Astrocyte of the cerebellum (primary cell): ENCODE measurements around the gene TBCK.

Experiments used
- DNase-seq: peaks from one replicate; pipeline ENCODE4 v3.0.0-alpha.2; 2011; ENCODE audit warnings: low read depth
- H3K4me3 ChIP-seq: 2 replicates; pipeline ENCODE4 v1.5.1; 2011; ENCODE audit warnings: mild to moderate bottlenecking, low read depth, low read length, moderate library complexity
- in situ Hi-C: cut with HindIII; loops from 2 replicates; pipeline ENCODE4 v1.10.0; 2017; ENCODE audit warnings: low sequenced_read_pairs
- TF ChIP-seq, protein P1 (sequence below): IDR thresholded peaks from 2 replicates; pipeline ENCODE4 v1.5.1; 2012; ENCODE audit warnings: low read length, low read depth, moderate library complexity, mild to moderate bottlenecking; ENCODE audit errors: missing control alignments

TBCK gene

GRCh38 chr4:106353786-106354185 is 37.8 kb upstream of the TBCK start:
- DNase-seq = no peak
- no peak overlapping the region for H3K4me3 ChIP-seq
- in situ Hi-C loops = no loop called here
- TF ChIP-seq, protein P1, sequence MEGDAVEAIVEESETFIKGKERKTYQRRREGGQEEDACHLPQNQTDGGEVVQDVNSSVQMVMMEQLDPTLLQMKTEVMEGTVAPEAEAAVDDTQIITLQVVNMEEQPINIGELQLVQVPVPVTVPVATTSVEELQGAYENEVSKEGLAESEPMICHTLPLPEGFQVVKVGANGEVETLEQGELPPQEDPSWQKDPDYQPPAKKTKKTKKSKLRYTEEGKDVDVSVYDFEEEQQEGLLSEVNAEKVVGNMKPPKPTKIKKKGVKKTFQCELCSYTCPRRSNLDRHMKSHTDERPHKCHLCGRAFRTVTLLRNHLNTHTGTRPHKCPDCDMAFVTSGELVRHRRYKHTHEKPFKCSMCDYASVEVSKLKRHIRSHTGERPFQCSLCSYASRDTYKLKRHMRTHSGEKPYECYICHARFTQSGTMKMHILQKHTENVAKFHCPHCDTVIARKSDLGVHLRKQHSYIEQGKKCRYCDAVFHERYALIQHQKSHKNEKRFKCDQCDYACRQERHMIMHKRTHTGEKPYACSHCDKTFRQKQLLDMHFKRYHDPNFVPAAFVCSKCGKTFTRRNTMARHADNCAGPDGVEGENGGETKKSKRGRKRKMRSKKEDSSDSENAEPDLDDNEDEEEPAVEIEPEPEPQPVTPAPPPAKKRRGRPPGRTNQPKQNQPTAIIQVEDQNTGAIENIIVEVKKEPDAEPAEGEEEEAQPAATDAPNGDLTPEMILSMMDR = no peak

DNA sequence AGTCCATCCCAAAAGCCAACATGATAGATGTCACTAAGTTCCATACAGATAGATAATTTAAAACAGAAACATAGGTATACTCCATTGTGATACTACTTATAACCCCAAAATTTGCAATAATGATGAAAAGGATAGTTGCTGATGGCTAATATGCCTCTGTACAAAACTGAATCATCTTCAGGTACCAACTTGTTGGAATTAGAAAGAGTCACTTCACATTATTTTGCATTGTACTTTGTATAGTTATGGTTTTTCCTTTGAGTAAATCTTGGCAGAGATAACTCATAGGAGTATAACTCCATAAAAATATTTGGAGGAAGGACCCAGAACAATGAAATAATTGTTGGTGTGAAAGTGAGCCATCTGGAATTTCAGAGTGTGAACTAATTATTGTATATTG is 35.0 kb upstream of the TBCK start:
- in situ Hi-C loops = no loop called here
- no peak for DNase-seq
- H3K4me3 ChIP-seq = no peak overlapping the region
- TF ChIP-seq, protein P1 = no peak

DNA sequence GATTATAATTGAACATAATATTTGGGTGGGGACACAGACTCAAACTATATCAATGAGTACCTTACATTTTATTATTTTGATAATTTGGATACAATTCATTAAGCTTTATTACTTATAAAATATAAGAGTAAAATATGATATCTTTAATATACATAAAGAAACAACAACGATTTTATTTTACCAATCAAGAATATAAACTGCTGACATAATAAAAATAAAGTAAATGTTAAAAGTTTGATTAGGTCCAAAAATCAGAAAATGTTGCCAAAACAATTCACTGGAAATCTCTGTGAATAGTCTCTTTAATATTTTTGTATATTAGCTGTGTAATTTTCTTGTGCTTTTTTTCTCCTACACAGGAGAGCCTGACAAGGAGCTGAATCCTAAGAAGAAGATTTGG is 31.2 kb upstream of the TBCK start:
- in situ Hi-C loops = no loop called here
- no peak overlapping the region for H3K4me3 ChIP-seq
- TF ChIP-seq, protein P1 = no peak
- DNase-seq = no peak

DNA sequence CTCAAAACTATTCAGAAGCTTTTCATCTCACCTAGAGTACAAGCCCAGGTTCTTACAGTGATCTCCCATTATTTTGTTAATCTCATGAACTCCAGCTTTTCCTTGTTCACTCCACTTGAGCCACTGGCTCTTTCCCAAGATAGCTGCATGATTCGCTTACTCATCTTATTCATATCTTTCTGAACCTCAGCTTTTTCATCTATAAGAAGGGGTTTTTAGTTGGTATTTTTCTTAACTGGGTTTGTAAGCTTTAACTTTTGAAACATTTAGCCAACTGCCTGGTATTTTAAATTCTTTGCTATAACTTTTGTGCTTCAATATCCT is 28.6 kb upstream of the TBCK start:
- TF ChIP-seq, protein P1 = no peak
- in situ Hi-C loops = no loop called here
- H3K4me3 ChIP-seq = no peak overlapping the region
- DNase-seq = peak; percentile 60

GRCh38 chr4:106343865-106344646 is 28.0 kb upstream of the TBCK start:
- in situ Hi-C loops = no loop called here
- DNase-seq = no peak
- TF ChIP-seq, protein P1 = no peak
- H3K4me3 ChIP-seq = no peak overlapping the region

GRCh38 chr4:106340774-106341173 is 24.8 kb upstream of the TBCK start:
- no peak overlapping the region for H3K4me3 ChIP-seq
- TF ChIP-seq, protein P1 = no peak
- in situ Hi-C loops = no loop called here
- no peak for DNase-seq

GRCh38 chr4:106339431-106339830 is 23.4 kb upstream of the TBCK start:
- TF ChIP-seq, protein P1 = no peak
- no peak for DNase-seq
- in situ Hi-C loops = no loop called here

More at GRCh38 chr4:106339431-106339830, 23.4 kb upstream of the TBCK start:
- no peak overlapping the region for H3K4me3 ChIP-seq
